Panc1 (cell line): ENCODE measurements around the gene BRME1. TPM values are rescaled to one million over a fixed set of nuclear protein-coding genes. Genes with fewer than 3 reads are reported as not detected.

Source experiments
- ATAC-seq: fragments of 200-7000 bp; cut with Tn5 transposase; 2 replicates; pipeline ENCODE4 v1.9.1; 2020; ENCODE audit warnings: mild to moderate bottlenecking, moderate library complexity
- BruUV-seq: library from RNA; stranded (reverse); fragments of 400-500 nt; replicated peaks from 2 replicates; lab custom pipeline; 2021; lab: Mats Ljungman, UMichigan
- CTCF ChIA-PET: fragments of 300-600 bp; sonication (Branson Sonifier 250); formaldehyde crosslinking; loops from one replicate; lab custom pipeline; 2022; ENCODE audit warnings: antibody characterized with exemption; lab: Charles Lee
- POLR2A ChIA-PET: fragments of 300-600 bp; sonication (Branson Sonifier 250); formaldehyde crosslinking; loops from one replicate; lab custom pipeline; 2022; ENCODE audit warnings: antibody characterized with exemption; lab: Charles Lee
- DNase-seq: peaks from one replicate; pipeline ENCODE4 v3.0.0-alpha.2; 2010; ENCODE audit warnings: low read depth, low spot score
- H3K27ac ChIP-seq: 2 replicates; pipeline ENCODE4 v1.5.1; 2011; ENCODE audit warnings: mild to moderate bottlenecking, low read length, inconsistent platforms
- H3K27me3 ChIP-seq: fragments of 200-500 bp; sonication (Bioruptor generic); 2 replicates; pipeline ENCODE4 v1.6.0; 2014; ENCODE audit warnings: low read length, inconsistent platforms; ENCODE audit not compliant: control insufficient read depth, insufficient read depth
- H3K36me3 ChIP-seq: fragments of 200-500 bp; sonication (Bioruptor generic); 2 replicates; pipeline ENCODE4 v1.5.1; 2014; ENCODE audit warnings: inconsistent platforms, mild to moderate bottlenecking, low read length, moderate library complexity; ENCODE audit not compliant: control insufficient read depth, insufficient read depth
- H3K4me1 ChIP-seq: 2 replicates; pipeline ENCODE4 v1.5.1; 2011; ENCODE audit warnings: inconsistent platforms, mild to moderate bottlenecking, low read length, moderate library complexity; ENCODE audit not compliant: control insufficient read depth, insufficient read depth
- H3K4me3 ChIP-seq, 2 experiments: 2 replicates each; pipeline ENCODE4 v1.5.1; 2011 to 2012; ENCODE audit warnings: low read depth in 2 of 2, low read length in 2 of 2, mild to moderate bottlenecking in 2 of 2, inconsistent platforms in 1 of 2, moderate library complexity in 1 of 2
- H3K9me3 ChIP-seq: fragments of 200-500 bp; sonication (Bioruptor generic); 2 replicates; pipeline ENCODE4 v1.5.1; 2014; ENCODE audit warnings: low read depth, mild to moderate bottlenecking, inconsistent platforms, low read length, moderate library complexity; ENCODE audit not compliant: control insufficient read depth, insufficient read depth
- POLR2AphosphoS5 ChIP-seq: IDR thresholded peaks from 2 replicates; pipeline ENCODE4 v1.6.1; 2012; ENCODE audit warnings: mild to moderate bottlenecking, low read depth, low read length, moderate library complexity
- SIN3A ChIP-seq: IDR thresholded peaks from 2 replicates; pipeline ENCODE4 v1.6.1; 2012; ENCODE audit warnings: low read depth, mild to moderate bottlenecking, low read length, moderate library complexity, borderline replicate concordance; ENCODE audit not compliant: insufficient read depth
- TCF7L2 ChIP-seq: IDR thresholded peaks from 2 replicates; pipeline ENCODE4 v1.6.1; 2011; ENCODE audit warnings: mild to moderate bottlenecking, low read depth, low read length, inconsistent platforms
- in situ Hi-C: cut with HindIII; loops from 2 replicates; pipeline ENCODE4 v1.10.0; 2016; ENCODE audit warnings: low sequenced_read_pairs, low pct_unique_long_range_greater_than_20kb
- intact Hi-C: fragments of 100-400 bp; cut with micrococcal nuclease; formaldehyde crosslinking; loops from one replicate; pipeline ENCODE4 v1.10.0; 2022; ENCODE audit not compliant: unreplicated experiment
- total RNA-seq: library from RNA; stranded (reverse); gene quantifications from one replicate; pipeline ENCODE4 v1.2.1, GENCODE V29; 2021; ENCODE audit not compliant: unreplicated experiment
- TF ChIP-seq, protein P1 (sequence below): fragments of 450-650 bp; IDR thresholded peaks from 2 replicates; pipeline ENCODE4 v1.5.1; 2017; ENCODE audit warnings: mild to moderate bottlenecking
- TF ChIP-seq, protein P2 (sequence below), 2 experiments: IDR thresholded peaks; 2 replicates each; pipeline ENCODE4 v1.6.1; 2011 to 2012; ENCODE audit warnings: low read depth in 2 of 2, control low read depth in 1 of 2, low read length in 1 of 2, mild to moderate bottlenecking in 1 of 2, moderate library complexity in 1 of 2; ENCODE audit not compliant: insufficient read depth in 1 of 2

BRME1 gene
- total RNA-seq, 1 experiment from 2014 or later: 6.5 TPM

DNA sequence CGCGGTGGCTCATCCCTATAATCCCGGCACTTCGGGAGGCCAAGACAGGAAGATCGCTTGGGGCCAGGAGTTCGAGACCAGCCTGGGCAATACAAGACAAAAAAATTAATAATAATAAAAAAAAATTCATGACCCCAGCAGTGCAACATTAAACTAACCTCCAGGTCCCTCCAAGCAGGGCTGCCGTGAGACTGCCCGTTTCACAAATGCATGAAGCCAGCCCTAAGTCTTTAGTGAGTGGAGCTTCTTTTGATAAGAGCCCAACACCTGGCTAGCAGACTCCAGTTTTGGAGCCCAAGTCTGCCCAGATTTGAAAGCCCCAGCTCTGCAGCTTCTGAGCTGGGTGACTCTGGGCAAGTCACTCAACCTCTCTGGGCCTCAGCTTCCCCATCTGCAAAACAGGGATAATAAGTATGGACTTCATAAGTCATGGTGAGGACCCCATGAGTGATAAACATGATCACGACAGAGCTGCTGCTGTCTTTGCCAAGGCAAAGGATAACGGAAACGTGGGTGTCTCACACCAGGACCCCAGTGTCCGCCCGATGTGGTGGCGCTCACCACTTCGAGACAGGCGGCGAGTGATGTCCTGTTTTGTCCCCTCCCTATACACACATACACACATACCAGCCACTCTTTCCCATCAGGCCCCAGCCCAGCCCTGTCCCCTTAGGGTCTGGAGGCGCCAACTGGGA, 67.3 kb downstream of the BRME1 start:
- TF ChIP-seq, protein P1, sequence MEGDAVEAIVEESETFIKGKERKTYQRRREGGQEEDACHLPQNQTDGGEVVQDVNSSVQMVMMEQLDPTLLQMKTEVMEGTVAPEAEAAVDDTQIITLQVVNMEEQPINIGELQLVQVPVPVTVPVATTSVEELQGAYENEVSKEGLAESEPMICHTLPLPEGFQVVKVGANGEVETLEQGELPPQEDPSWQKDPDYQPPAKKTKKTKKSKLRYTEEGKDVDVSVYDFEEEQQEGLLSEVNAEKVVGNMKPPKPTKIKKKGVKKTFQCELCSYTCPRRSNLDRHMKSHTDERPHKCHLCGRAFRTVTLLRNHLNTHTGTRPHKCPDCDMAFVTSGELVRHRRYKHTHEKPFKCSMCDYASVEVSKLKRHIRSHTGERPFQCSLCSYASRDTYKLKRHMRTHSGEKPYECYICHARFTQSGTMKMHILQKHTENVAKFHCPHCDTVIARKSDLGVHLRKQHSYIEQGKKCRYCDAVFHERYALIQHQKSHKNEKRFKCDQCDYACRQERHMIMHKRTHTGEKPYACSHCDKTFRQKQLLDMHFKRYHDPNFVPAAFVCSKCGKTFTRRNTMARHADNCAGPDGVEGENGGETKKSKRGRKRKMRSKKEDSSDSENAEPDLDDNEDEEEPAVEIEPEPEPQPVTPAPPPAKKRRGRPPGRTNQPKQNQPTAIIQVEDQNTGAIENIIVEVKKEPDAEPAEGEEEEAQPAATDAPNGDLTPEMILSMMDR: no peak
- TF ChIP-seq SIN3A (no peak), TCF7L2 (no peak), POLR2AphosphoS5 (peak; percentile 69)
- H3K4me1 ChIP-seq: peaks cover 40% of the 10 kb centered on the region
- TSS peak; percentile 20 for BruUV-seq
- intact Hi-C loops (no loop called here), in situ Hi-C loops (no loop called here)
- no peak for ATAC-seq
- H3K4me3 ChIP-seq: peak overlapping the region; percentile 81 to 91
- no peak for DNase-seq
- H3K27ac ChIP-seq: peak overlapping the region; percentile 92
- peaks cover 8% of the 10 kb centered on the region for H3K36me3 ChIP-seq
- ChIA-PET CTCF (no interaction called here), POLR2A (interaction anchor here (0.9 kb wide), 1 partner anchor 23 kb away, joined by 9 read pairs; no protein-coding TSS in a partner anchor)
- H3K27me3 ChIP-seq: no peaks in the 10 kb centered on the region
- H3K9me3 ChIP-seq: no peaks in the 10 kb centered on the region

DNA sequence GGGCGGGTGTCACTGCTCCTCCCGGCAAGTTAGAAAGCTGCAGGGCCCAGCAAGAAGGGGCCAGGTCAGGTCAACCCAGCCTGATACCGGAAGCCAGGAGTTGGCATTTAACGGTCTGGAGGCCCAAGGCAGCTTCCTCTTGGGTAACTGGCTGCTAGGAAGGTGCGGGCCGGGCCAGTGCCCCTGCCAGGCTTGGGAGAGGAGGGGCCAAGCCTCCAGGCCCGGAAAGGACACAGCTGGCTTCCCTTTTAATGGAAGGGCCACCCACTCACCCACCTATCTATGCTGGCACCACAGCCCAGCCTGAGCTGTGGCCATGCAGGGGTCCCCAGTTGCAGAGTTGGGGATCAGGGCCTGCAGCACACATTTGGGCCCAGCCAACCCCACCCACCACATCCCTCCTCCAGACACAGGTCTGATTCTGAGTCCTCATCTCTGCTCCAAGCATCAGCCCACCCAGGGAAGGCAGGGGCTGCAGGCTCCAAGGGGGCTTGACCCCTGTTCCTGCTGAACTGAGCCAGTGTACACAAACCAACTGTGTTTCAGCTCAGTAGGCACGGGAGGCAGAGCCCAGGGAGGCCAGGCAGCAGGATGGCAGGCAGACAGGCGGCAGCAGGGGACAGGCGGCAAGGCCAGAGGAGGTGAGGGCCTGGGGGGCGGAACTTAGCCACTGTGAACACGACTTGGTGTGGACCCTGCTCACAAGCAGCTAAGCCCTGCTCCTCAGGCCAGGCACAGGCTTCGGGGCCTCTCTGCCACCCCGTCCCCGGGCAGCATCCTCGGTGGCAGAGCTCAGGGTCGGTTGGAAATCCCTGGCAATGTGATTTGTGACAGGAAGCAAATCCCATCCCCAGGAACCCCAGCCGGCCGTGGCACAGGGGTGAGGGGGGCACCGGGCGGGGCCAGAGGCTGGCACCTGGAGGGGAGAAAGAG, 69.9 kb downstream of the BRME1 start:
- intact Hi-C loops: no loop called here
- H3K4me3 ChIP-seq: peak overlapping the region; percentile 19 to 45; a peak in 3 of 4 replicates

More for the DNA sequence above, 69.9 kb downstream of the BRME1 start:
- peak; percentile 2; the same call in 1 of the 2 replicates for ATAC-seq
- in situ Hi-C loops: no loop called here
- CTCF ChIA-PET: interaction anchor here (0.6 to 1.8 kb wide), 4 partner anchors 13 to 50 kb away, joined by 3 to 13 read pairs (median 4); no protein-coding TSS in a partner anchor
- DNase-seq: no peak
- POLR2A ChIA-PET: interaction anchor here (0.6 to 2.3 kb wide), 9 partner anchors 11 to 548 kb away, joined by 3 to 26 read pairs (median 4); no protein-coding TSS in a partner anchor
- Histone ChIP-seq H3K27me3 (no peaks in the 10 kb centered on the region), H3K4me1 (peaks cover 40% of the 10 kb centered on the region), H3K27ac (peak overlapping the region; percentile 84), H3K9me3 (no peaks in the 10 kb centered on the region), H3K36me3 (peaks cover 4% of the 10 kb centered on the region)
- no TSS peak for BruUV-seq
- TF ChIP-seq POLR2AphosphoS5 (peak; percentile 52), TCF7L2 (no peak), SIN3A (no peak)
- TF ChIP-seq, protein P2, sequence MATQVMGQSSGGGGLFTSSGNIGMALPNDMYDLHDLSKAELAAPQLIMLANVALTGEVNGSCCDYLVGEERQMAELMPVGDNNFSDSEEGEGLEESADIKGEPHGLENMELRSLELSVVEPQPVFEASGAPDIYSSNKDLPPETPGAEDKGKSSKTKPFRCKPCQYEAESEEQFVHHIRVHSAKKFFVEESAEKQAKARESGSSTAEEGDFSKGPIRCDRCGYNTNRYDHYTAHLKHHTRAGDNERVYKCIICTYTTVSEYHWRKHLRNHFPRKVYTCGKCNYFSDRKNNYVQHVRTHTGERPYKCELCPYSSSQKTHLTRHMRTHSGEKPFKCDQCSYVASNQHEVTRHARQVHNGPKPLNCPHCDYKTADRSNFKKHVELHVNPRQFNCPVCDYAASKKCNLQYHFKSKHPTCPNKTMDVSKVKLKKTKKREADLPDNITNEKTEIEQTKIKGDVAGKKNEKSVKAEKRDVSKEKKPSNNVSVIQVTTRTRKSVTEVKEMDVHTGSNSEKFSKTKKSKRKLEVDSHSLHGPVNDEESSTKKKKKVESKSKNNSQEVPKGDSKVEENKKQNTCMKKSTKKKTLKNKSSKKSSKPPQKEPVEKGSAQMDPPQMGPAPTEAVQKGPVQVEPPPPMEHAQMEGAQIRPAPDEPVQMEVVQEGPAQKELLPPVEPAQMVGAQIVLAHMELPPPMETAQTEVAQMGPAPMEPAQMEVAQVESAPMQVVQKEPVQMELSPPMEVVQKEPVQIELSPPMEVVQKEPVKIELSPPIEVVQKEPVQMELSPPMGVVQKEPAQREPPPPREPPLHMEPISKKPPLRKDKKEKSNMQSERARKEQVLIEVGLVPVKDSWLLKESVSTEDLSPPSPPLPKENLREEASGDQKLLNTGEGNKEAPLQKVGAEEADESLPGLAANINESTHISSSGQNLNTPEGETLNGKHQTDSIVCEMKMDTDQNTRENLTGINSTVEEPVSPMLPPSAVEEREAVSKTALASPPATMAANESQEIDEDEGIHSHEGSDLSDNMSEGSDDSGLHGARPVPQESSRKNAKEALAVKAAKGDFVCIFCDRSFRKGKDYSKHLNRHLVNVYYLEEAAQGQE (IDR thresholded peaks at IDR 0.05; ENCODE audit: insufficient read depth in 1 of 2, low read depth in 2 of 2, low read length in 1 of 2): no peak
